ENCODE results near the gene LOXL3. TPM values are rescaled to one million over a fixed set of nuclear protein-coding genes. Genes with fewer than 3 reads are reported as not detected.

Gene LOXL3
- total RNA-seq, 1 donor from 2014 or later = 17.6 TPM

GRCh38 chr2:74556831-74557370 lies 3.2 kb upstream of the LOXL3 start:
- Histone ChIP-seq H3K27ac (ENCODE audit: low read depth, low read length) (no peak overlapping the region), H3K79me2 (ENCODE audit: insufficient read depth, low read length) (peaks cover 38% of the 10 kb centered on the region), H3K27me3 (ENCODE audit: insufficient read depth, low read length) (no peaks in the 10 kb centered on the region), H4K20me1 (ENCODE audit: insufficient read depth, low read length) (peaks cover 11% of the 10 kb centered on the region), H3K36me3 (ENCODE audit: insufficient read depth, low read length) (no peaks in the 10 kb centered on the region), H3K4me1 (ENCODE audit: insufficient read depth, low read length) (peaks cover 18% of the 10 kb centered on the region), H3K9me3 (ENCODE audit: insufficient read depth, low read depth, low read length) (no peaks in the 10 kb centered on the region), H3K4me3 (ENCODE audit: insufficient read depth, low read depth, low read length) (no peak overlapping the region), H2AFZ (ENCODE audit: low read depth, low read length) (no peak overlapping the region), H3K9ac (ENCODE audit: low read length) (no peak overlapping the region), H3K4me2 (ENCODE audit: low read length) (no peak overlapping the region)
- H3K27me3 Mint-ChIP-seq (ENCODE audit: low read depth, unreplicated experiment) = peaks cover under 1% of the 10 kb centered on the region
- no peak overlapping the region for H3K4me3 Mint-ChIP-seq (ENCODE audit: unreplicated experiment)
- no peak overlapping the region for H3K27ac Mint-ChIP-seq (ENCODE audit: unreplicated experiment)
- FAIRE-seq (no peak), DNase-seq (ENCODE audit: low read depth) (no peak)
- H3K9me3 Mint-ChIP-seq (ENCODE audit: unreplicated experiment) = no peaks in the 10 kb centered on the region
- peaks cover 7% of the 10 kb centered on the region for H3K4me1 Mint-ChIP-seq (ENCODE audit: low read depth, unreplicated experiment)
- TF ChIP-seq EZH2 (IDR thresholded peaks at IDR 0.05; ENCODE audit: insufficient read depth, low read length) = no peak
- TF ChIP-seq CTCF (IDR thresholded peaks at IDR 0.05; ENCODE audit: insufficient read depth, low read depth, low read length) = no peak
- no peaks in the 10 kb centered on the region for H3K36me3 Mint-ChIP-seq (ENCODE audit: low read depth, unreplicated experiment)

GRCh38 chr2:74556159-74556558 lies 2.4 kb upstream of the LOXL3 start:
- FAIRE-seq = no peak
- Histone ChIP-seq H3K9me3 (ENCODE audit: insufficient read depth, low read depth, low read length) (no peaks in the 10 kb centered on the region), H3K79me2 (ENCODE audit: insufficient read depth, low read length) (peaks cover 46% of the 10 kb centered on the region), H2AFZ (ENCODE audit: low read depth, low read length) (no peak overlapping the region), H3K4me1 (ENCODE audit: insufficient read depth, low read length) (peaks cover 18% of the 10 kb centered on the region), H3K9ac (ENCODE audit: low read length) (no peak overlapping the region), H3K4me3 (ENCODE audit: insufficient read depth, low read depth, low read length) (no peak overlapping the region), H4K20me1 (ENCODE audit: insufficient read depth, low read length) (peaks cover 11% of the 10 kb centered on the region), H3K36me3 (ENCODE audit: insufficient read depth, low read length) (no peaks in the 10 kb centered on the region), H3K4me2 (ENCODE audit: low read length) (peak overlapping the region; percentile 90), H3K27me3 (ENCODE audit: insufficient read depth, low read length) (no peaks in the 10 kb centered on the region), H3K27ac (ENCODE audit: low read depth, low read length) (no peak overlapping the region)
- Mint-ChIP-seq H3K27ac (ENCODE audit: unreplicated experiment) (no peak overlapping the region), H3K36me3 (ENCODE audit: low read depth, unreplicated experiment) (no peaks in the 10 kb centered on the region), H3K4me3 (ENCODE audit: unreplicated experiment) (peak overlapping the region; percentile 95), H3K4me1 (ENCODE audit: low read depth, unreplicated experiment) (peaks cover 7% of the 10 kb centered on the region), H3K9me3 (ENCODE audit: unreplicated experiment) (no peaks in the 10 kb centered on the region), H3K27me3 (ENCODE audit: low read depth, unreplicated experiment) (no peaks in the 10 kb centered on the region)
- no peak for DNase-seq (ENCODE audit: low read depth)
- TF ChIP-seq CTCF (IDR thresholded peaks at IDR 0.05; ENCODE audit: insufficient read depth, low read depth, low read length) (no peak), EZH2 (IDR thresholded peaks at IDR 0.05; ENCODE audit: insufficient read depth, low read length) (no peak)

- Histone ChIP-seq H3K9me3 (ENCODE audit: insufficient read depth, low read depth, low read length) (no peaks in the 10 kb centered on the region), H3K27ac (ENCODE audit: low read depth, low read length) (no peak overlapping the region), H2AFZ (ENCODE audit: low read depth, low read length) (peak overlapping the region; percentile 80), H3K4me1 (ENCODE audit: insufficient read depth, low read length) (peaks cover 17% of the 10 kb centered on the region), H3K4me2 (ENCODE audit: low read length) (peak overlapping the region; percentile 90), H3K4me3 (ENCODE audit: insufficient read depth, low read depth, low read length) (peak overlapping the region; percentile 85), H3K27me3 (ENCODE audit: insufficient read depth, low read length) (no peaks in the 10 kb centered on the region), H4K20me1 (ENCODE audit: insufficient read depth, low read length) (peaks cover 11% of the 10 kb centered on the region), H3K79me2 (ENCODE audit: insufficient read depth, low read length) (peaks cover 50% of the 10 kb centered on the region), H3K36me3 (ENCODE audit: insufficient read depth, low read length) (no peaks in the 10 kb centered on the region), H3K9ac (ENCODE audit: low read length) (peak overlapping the region; percentile 82)
- Mint-ChIP-seq H3K9me3 (ENCODE audit: unreplicated experiment) (no peaks in the 10 kb centered on the region), H3K36me3 (ENCODE audit: low read depth, unreplicated experiment) (no peaks in the 10 kb centered on the region), H3K4me1 (ENCODE audit: low read depth, unreplicated experiment) (peaks cover 7% of the 10 kb centered on the region), H3K4me3 (ENCODE audit: unreplicated experiment) (peak overlapping the region; percentile 95), H3K27ac (ENCODE audit: unreplicated experiment) (peak overlapping the region; percentile 53), H3K27me3 (ENCODE audit: low read depth, unreplicated experiment) (no peaks in the 10 kb centered on the region)
- TF ChIP-seq EZH2 (IDR thresholded peaks at IDR 0.05; ENCODE audit: insufficient read depth, low read length) (no peak), CTCF (IDR thresholded peaks at IDR 0.05; ENCODE audit: insufficient read depth, low read depth, low read length) (no peak)
- DNase-seq (ENCODE audit: low read depth) = no peak
- no peak for FAIRE-seq
Observed at GRCh38 chr2:74555610-74556103, 1.9 kb upstream of the LOXL3 start.

Data from astrocyte (in vitro differentiated cells and primary cell).